Coronary artery (tissue), 2 donors: Measurements from ENCODE around the gene CARD19.

Experiments used
- DNase-seq: peaks from one replicate; pipeline ENCODE4 v3.0.0-alpha.2; 2017; ENCODE audit warnings: low spot score
- H3K27ac ChIP-seq, 2 donors: fragments of 200-600 bp; sonication (generic); one replicate each; pipeline ENCODE4 v1.5.1; 2016 to 2019
- H3K4me3 ChIP-seq: fragments of 200-600 bp; sonication (generic); 2 replicates; pipeline ENCODE4 v1.5.1; 2016; ENCODE audit warnings: mild to moderate bottlenecking, moderate library complexity
- TF ChIP-seq, protein P1 (sequence below): fragments of 200-600 bp; sonication (generic); IDR thresholded peaks from one replicate; pipeline ENCODE4 v1.5.1; 2019; ENCODE audit warnings: antibody characterized with exemption

CARD19 gene

DNA sequence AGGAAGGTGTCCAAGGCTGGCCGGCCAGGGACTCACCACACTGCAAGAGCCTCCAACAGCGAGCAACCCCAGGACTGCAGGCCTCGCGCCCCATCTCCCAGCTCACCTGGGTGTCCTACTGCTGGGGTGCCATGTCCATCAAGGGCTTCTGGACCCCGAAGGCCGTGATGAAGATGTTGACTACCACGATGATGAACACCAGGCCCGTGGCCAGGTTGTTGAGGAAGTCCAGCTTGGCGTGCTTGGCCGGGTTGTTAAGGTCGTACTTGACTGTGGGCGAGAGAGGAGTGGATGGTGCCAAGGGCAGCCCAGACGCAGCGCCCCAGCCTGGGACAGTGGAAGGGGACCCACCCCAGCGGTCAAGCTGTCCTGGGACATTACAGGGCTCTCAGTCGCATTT is 28.8 kb downstream of the CARD19 start:
- TF ChIP-seq, protein P1, sequence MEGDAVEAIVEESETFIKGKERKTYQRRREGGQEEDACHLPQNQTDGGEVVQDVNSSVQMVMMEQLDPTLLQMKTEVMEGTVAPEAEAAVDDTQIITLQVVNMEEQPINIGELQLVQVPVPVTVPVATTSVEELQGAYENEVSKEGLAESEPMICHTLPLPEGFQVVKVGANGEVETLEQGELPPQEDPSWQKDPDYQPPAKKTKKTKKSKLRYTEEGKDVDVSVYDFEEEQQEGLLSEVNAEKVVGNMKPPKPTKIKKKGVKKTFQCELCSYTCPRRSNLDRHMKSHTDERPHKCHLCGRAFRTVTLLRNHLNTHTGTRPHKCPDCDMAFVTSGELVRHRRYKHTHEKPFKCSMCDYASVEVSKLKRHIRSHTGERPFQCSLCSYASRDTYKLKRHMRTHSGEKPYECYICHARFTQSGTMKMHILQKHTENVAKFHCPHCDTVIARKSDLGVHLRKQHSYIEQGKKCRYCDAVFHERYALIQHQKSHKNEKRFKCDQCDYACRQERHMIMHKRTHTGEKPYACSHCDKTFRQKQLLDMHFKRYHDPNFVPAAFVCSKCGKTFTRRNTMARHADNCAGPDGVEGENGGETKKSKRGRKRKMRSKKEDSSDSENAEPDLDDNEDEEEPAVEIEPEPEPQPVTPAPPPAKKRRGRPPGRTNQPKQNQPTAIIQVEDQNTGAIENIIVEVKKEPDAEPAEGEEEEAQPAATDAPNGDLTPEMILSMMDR = no peak
- Histone ChIP-seq H3K4me3 (no peak overlapping the region), H3K27ac (no peak overlapping the region)
- DNase-seq = no peak

DNA sequence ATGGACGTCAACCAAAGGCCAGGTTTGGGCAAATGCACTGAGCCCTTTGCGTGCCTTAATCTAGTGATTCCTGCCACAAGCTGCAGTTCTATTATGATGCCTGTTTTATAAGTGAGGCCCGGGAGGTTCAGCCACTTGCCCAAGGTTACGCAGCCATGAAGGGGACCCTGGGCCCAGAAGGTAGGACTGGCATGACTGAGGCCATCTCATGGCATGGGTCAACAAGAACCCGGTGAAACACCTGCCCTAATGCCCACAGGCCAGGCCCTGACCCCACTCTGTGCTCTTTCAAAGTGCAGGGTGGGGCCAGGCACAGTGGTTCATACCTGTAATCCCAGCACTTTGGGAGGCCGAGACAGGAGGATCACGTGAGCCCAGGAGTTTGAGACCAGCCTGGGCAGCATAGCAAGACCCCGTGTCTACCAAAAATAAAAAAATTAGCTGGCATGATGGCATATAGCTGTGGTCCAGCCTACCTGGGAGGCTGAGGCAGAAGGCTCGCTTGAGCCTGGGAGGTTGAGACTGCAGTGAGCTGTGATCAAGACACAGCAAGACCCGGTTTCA is 29.4 kb downstream of the CARD19 start:
- DNase-seq = peak; percentile 53
- no peak overlapping the region for H3K4me3 ChIP-seq
- no peak overlapping the region for H3K27ac ChIP-seq
- TF ChIP-seq, protein P1 = no peak

DNA sequence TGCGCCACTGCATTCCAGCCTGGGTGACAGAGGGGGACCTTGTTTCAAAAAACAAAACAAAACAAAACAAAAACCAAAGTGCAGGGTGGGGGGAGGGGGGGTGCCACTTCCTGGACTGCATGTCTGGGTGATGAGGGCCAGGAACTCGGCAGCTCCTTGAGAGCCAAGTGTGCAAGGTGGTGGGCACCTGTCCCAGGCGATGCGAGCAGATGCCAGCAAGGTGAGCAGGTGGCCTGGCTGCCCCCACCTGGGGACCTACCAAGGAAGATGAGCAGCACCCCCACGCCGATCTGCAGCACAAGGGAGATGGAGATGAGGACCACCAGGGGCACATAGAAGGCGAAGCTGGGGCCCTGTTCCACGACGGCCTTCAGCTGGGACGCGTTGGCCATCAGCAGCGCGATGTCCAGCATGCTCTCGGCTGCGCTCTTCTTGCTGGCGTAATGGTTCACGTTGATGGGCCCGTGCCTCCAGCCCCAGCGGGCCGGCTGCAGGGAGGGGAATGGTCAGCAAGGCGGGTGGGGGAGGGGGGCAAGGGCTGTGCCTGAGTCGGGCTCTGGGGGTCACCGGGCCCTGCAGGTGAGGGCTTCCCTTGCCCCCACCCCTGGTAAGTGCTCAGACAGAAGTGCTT is 30.2 kb downstream of the CARD19 start:
- DNase-seq = peak; percentile 73
- TF ChIP-seq, protein P1 = no peak
- Histone ChIP-seq H3K27ac (peak overlapping the region; percentile 52 to 99), H3K4me3 (peak overlapping the region; percentile 53)

- DNase-seq = peak; percentile 78
- Histone ChIP-seq H3K4me3 (peak overlapping the region; percentile 53), H3K27ac (peak overlapping the region; percentile 52 to 99)
- TF ChIP-seq, protein P1 = no peak
Observed at GRCh38 chr9:93126825-93127368, 30.9 kb downstream of the CARD19 start.

DNA sequence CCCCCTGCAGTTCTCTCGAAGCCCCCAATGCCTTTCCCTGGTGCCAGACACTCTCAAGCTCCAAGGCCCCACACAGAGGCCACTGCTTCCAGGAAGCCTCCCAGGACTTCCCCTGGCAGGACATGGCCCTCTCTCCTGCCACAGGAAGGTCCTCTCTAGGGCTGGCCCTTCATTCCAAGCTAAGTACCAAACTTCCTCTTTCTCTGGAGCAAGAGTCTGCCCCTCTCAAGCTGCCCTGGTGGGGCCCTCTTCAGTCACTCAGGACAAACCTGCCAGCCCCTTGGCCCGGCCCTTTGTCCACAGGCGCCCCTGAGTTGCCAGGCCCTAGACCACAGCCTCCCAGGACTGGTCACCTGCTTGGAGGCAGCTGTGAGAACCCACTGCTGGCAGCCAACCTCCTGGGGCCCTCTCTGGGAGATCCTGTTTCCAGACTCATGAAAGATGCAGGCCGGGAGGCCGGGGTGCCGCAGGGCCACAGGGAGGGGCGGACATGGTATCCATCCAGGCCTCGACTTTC is 31.4 kb downstream of the CARD19 start:
- DNase-seq = no peak
- Histone ChIP-seq H3K27ac (peak overlapping the region; percentile 52 to 99), H3K4me3 (peak overlapping the region; percentile 53)
- TF ChIP-seq, protein P1 = no peak

GRCh38 chr9:93128011-93128714 is 32.1 kb downstream of the CARD19 start:
- peak overlapping the region in 1 of 2 donors; percentile 99 for H3K27ac ChIP-seq
- no peak overlapping the region for H3K4me3 ChIP-seq
- TF ChIP-seq, protein P1 = no peak
- peak; percentile 73 for DNase-seq
